ENCODE data around the gene PLEKHB1. TPM values are rescaled to one million over a fixed set of nuclear protein-coding genes. Genes with fewer than 3 reads are reported as not detected.

PLEKHB1 gene
- total RNA-seq, 1 experiment from 2014 or later = 22.9 TPM

DNA sequence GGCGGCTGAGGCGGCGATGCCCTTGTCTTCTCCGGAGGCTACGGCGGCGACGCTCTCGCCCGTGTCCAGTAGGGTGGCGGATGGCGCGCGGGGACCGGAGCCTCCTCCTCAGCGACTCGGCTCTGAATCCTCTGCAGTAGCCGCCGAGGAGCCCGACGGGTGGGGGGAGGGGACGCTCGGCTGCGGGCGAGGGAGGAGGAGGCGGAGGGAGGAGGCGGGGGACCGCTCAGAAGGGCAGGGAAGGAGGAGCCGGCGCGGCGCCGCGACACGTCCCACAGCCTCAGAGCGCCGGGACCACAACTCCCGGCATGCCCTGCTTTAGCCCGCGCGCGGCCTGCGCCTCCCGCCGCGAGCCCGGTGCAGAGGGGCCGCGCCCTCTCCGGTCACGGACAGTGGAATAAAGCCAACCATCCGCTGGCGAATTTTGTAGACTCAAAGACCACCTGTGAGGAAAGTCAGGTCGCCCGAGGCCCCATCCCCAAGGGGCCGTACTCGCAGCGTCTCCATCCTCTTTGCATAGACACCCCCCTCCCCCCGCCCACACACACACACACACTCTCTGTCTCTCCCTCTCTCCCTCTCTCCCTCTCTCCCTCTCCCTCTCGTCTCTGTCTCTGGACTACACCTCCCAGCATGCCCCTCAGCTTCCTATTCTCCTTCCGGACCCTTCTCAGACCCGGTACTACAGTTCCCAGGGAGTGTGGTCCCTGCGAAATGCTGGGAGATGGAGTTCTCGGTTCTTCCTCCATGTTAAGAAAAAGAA, 48.2 kb upstream of the PLEKHB1 start, which contains the start of gene FAM168A (continued):
- TF ChIP-seq RAD21 (IDR thresholded peaks at IDR 0.05; ENCODE audit: low read depth) (no peak), FOSL1 (IDR thresholded peaks at IDR 0.05; ENCODE audit: low read depth) (no peak), ELF1 (IDR thresholded peaks at IDR 0.05; ENCODE audit: borderline replicate concordance, low read depth) (peak; percentile 85), CEBPB (IDR thresholded peaks at IDR 0.05; ENCODE audit: low read depth) (no peak), SRF (IDR thresholded peaks at IDR 0.05; ENCODE audit: low read depth) (peak; percentile 18; the same call in 1 of the 2 replicates)

DNA sequence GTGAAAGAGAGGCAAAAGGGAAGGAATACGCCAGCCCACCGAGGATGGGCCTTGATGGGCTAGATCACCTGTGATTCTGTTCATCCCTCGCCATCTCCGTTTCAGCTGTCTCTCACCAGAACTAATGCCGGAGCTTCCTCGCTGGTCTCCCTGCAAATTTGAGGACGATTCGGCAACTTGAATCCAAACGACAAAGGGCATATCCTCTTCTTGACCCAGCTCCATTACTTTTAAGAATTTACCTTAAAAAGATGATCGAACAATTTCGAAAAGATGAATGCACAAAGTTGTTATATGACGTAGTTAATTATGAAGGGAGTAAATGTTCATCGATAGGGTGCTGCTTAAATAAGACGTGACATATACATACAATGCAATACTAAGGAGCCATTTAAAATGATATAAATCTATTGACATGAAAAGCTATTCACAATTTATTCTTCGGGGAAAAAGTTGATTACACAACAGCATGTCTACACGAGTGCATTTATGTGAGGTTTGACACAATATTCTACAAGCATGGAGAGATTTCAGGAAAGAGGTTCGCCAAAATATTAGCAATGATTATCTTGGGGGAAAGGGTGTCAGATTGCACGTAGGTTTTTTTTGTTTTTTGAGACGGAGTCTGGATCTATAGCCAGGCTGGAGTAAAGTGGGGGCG, 47.5 kb upstream of the PLEKHB1 start:
- ChIA-PET POLR2A (interaction anchor here (0.6 kb wide), 2 partner anchors 49 to 54 kb away, joined by 4 to 5 read pairs; no protein-coding TSS in a partner anchor), CTCF (no interaction called here), RAD21 (ENCODE audit: low non-redundant PET in 1 of 2, low total read pairs in 2 of 2, uncharacterized antibody in 2 of 2, unreplicated experiment in 2 of 2) (no interaction called here)
- intact Hi-C loops (cut with micrococcal nuclease) = no loop called here
- peak overlapping the region; percentile 92 for H3K4me2 ChIP-seq (ENCODE audit: low read length)
- H3K27me3 ChIP-seq (ENCODE audit: insufficient read depth, low read length) = no peaks in the 10 kb centered on the region
- peak overlapping the region; percentile 76; the same call in 1 of the 2 replicates for H3K27ac ChIP-seq (ENCODE audit: low read depth, low read length)
- peak overlapping the region; percentile 94 for H2AFZ ChIP-seq (ENCODE audit: low read depth, low read length, poor library complexity, severe bottlenecking)
- H4K20me1 ChIP-seq (ENCODE audit: insufficient read depth) = no peaks in the 10 kb centered on the region
- BruUV-seq (replicated peaks) = TSS peak; percentile 89
- H3K9me3 ChIP-seq (ENCODE audit: control insufficient read depth in 1 of 2, insufficient read depth in 1 of 2, low read depth in 1 of 2, low read length in 2 of 2) = no peaks in the 10 kb centered on the region
- TF ChIP-seq, protein P1, sequence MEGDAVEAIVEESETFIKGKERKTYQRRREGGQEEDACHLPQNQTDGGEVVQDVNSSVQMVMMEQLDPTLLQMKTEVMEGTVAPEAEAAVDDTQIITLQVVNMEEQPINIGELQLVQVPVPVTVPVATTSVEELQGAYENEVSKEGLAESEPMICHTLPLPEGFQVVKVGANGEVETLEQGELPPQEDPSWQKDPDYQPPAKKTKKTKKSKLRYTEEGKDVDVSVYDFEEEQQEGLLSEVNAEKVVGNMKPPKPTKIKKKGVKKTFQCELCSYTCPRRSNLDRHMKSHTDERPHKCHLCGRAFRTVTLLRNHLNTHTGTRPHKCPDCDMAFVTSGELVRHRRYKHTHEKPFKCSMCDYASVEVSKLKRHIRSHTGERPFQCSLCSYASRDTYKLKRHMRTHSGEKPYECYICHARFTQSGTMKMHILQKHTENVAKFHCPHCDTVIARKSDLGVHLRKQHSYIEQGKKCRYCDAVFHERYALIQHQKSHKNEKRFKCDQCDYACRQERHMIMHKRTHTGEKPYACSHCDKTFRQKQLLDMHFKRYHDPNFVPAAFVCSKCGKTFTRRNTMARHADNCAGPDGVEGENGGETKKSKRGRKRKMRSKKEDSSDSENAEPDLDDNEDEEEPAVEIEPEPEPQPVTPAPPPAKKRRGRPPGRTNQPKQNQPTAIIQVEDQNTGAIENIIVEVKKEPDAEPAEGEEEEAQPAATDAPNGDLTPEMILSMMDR (IDR thresholded peaks at IDR 0.05 in 2 of 3, conservative IDR thresholded peaks at IDR 0.05 in 1 of 3; ENCODE audit: borderline replicate concordance in 1 of 3, insufficient read depth in 1 of 3, low read depth in 2 of 3, low read length in 2 of 3) = no peak
- TF ChIP-seq SRF (IDR thresholded peaks at IDR 0.05; ENCODE audit: low read depth) = 0 out of 2 replicates have a peak, but pooled peaks have one; percentile 5
- H3K4me3 ChIP-seq (replicated peaks in 1 of 2; ENCODE audit: low read depth in 1 of 2, low read length in 2 of 2) = peak overlapping the region; percentile 81 to 83
- H3K79me2 ChIP-seq (ENCODE audit: insufficient read depth, low read length) = peaks cover 35% of the 10 kb centered on the region
- DNase-seq (ENCODE audit: low read depth, low spot score) = no peak
- no peak for ATAC-seq
- H3K4me1 ChIP-seq (ENCODE audit: control insufficient read depth in 1 of 2, insufficient read depth in 2 of 2, low read length in 2 of 2) = peaks cover 6 to 16% of the 10 kb centered on the region in 2 experiments; a peak in 3 of 4 replicates
- H3K9ac ChIP-seq (ENCODE audit: low read length) = peak overlapping the region; percentile 79
- no peaks in the 10 kb centered on the region for H3K9me2 ChIP-seq (ENCODE audit: insufficient read depth)
- H3K36me3 ChIP-seq (ENCODE audit: control insufficient read depth in 1 of 2, insufficient read depth in 2 of 2, low read length in 2 of 2) = no peaks in the 10 kb centered on the region

Measured in HCT116 (cell line).